ENCODE data around the gene ACIN1.

ACIN1 gene

GRCh38 chr14:23124337-23124954 is 29.5 kb upstream of the ACIN1 start:
- Histone ChIP-seq H3K4me3 (ENCODE audit: low read length in 2 of 2) (no peak overlapping the region), H3K9ac (ENCODE audit: low read depth in 1 of 2, low read length in 2 of 2) (no peak overlapping the region), H3K27ac (ENCODE audit: low read depth in 2 of 2, low read length in 2 of 2) (no peak overlapping the region), H3K27me3 (ENCODE audit: control insufficient read depth in 2 of 2, insufficient read depth in 2 of 2, low read length in 2 of 2) (no peaks in the 10 kb centered on the region), H3K9me3 (ENCODE audit: control insufficient read depth in 2 of 2, low read length in 2 of 2) (no peaks in the 10 kb centered on the region), H3K4me1 (ENCODE audit: control insufficient read depth in 2 of 2, insufficient read depth in 2 of 2, low read length in 2 of 2) (peaks cover 4 to 5% of the 10 kb centered on the region in 2 donors), H3K36me3 (ENCODE audit: control insufficient read depth in 2 of 2, insufficient read depth in 2 of 2, low read length in 2 of 2) (peaks cover 2 to 8% of the 10 kb centered on the region in 2 donors)

- Histone ChIP-seq H3K27ac (ENCODE audit: low read depth in 2 of 2, low read length in 2 of 2) (no peak overlapping the region), H3K4me3 (ENCODE audit: low read length in 2 of 2) (no peak overlapping the region), H3K4me1 (ENCODE audit: control insufficient read depth in 2 of 2, insufficient read depth in 2 of 2, low read length in 2 of 2) (peaks cover 4 to 6% of the 10 kb centered on the region in 2 donors), H3K27me3 (ENCODE audit: control insufficient read depth in 2 of 2, insufficient read depth in 2 of 2, low read length in 2 of 2) (no peaks in the 10 kb centered on the region), H3K36me3 (ENCODE audit: control insufficient read depth in 2 of 2, insufficient read depth in 2 of 2, low read length in 2 of 2) (peaks cover 2 to 6% of the 10 kb centered on the region in 2 donors), H3K9ac (ENCODE audit: low read depth in 1 of 2, low read length in 2 of 2) (no peak overlapping the region), H3K9me3 (ENCODE audit: control insufficient read depth in 2 of 2, low read length in 2 of 2) (no peaks in the 10 kb centered on the region)
Observed at GRCh38 chr14:23123419-23123818, 28.5 kb upstream of the ACIN1 start.

GRCh38 chr14:23122086-23122485 is 27.1 kb upstream of the ACIN1 start:
- Histone ChIP-seq H3K4me3 (ENCODE audit: low read length in 2 of 2) (no peak overlapping the region), H3K4me1 (ENCODE audit: control insufficient read depth in 2 of 2, insufficient read depth in 2 of 2, low read length in 2 of 2) (peaks cover 4 to 6% of the 10 kb centered on the region in 2 donors), H3K27ac (ENCODE audit: low read depth in 2 of 2, low read length in 2 of 2) (no peak overlapping the region), H3K9ac (ENCODE audit: low read depth in 1 of 2, low read length in 2 of 2) (no peak overlapping the region), H3K36me3 (ENCODE audit: control insufficient read depth in 2 of 2, insufficient read depth in 2 of 2, low read length in 2 of 2) (peaks cover 0 to 2% of the 10 kb centered on the region in 2 donors), H3K9me3 (ENCODE audit: control insufficient read depth in 2 of 2, low read length in 2 of 2) (no peaks in the 10 kb centered on the region), H3K27me3 (ENCODE audit: control insufficient read depth in 2 of 2, insufficient read depth in 2 of 2, low read length in 2 of 2) (no peaks in the 10 kb centered on the region)

- Histone ChIP-seq H3K36me3 (ENCODE audit: control insufficient read depth in 2 of 2, insufficient read depth in 2 of 2, low read length in 2 of 2) (no peaks in the 10 kb centered on the region), H3K27ac (ENCODE audit: low read depth in 2 of 2, low read length in 2 of 2) (no peak overlapping the region), H3K27me3 (ENCODE audit: control insufficient read depth in 2 of 2, insufficient read depth in 2 of 2, low read length in 2 of 2) (no peaks in the 10 kb centered on the region), H3K9me3 (ENCODE audit: control insufficient read depth in 2 of 2, low read length in 2 of 2) (no peaks in the 10 kb centered on the region), H3K4me1 (ENCODE audit: control insufficient read depth in 2 of 2, insufficient read depth in 2 of 2, low read length in 2 of 2) (peaks cover 4 to 6% of the 10 kb centered on the region in 2 donors), H3K9ac (ENCODE audit: low read depth in 1 of 2, low read length in 2 of 2) (no peak overlapping the region), H3K4me3 (ENCODE audit: low read length in 2 of 2) (peak overlapping the region in 1 of 2 donors; percentile 10)
Observed at GRCh38 chr14:23121361-23121771, 26.4 kb upstream of the ACIN1 start.

GRCh38 chr14:23120541-23121251 is 25.8 kb upstream of the ACIN1 start:
- no peaks in the 10 kb centered on the region for H3K9me3 ChIP-seq (ENCODE audit: control insufficient read depth in 2 of 2, low read length in 2 of 2)
- peak overlapping the region in 1 of 2 donors; percentile 58 for H3K27ac ChIP-seq (ENCODE audit: low read depth in 2 of 2, low read length in 2 of 2)
- H3K36me3 ChIP-seq (ENCODE audit: control insufficient read depth in 2 of 2, insufficient read depth in 2 of 2, low read length in 2 of 2) = no peaks in the 10 kb centered on the region
- peaks cover 4 to 6% of the 10 kb centered on the region in 2 donors for H3K4me1 ChIP-seq (ENCODE audit: control insufficient read depth in 2 of 2, insufficient read depth in 2 of 2, low read length in 2 of 2)
- H3K27me3 ChIP-seq (ENCODE audit: control insufficient read depth in 2 of 2, insufficient read depth in 2 of 2, low read length in 2 of 2) = no peaks in the 10 kb centered on the region
- no peak overlapping the region for H3K9ac ChIP-seq (ENCODE audit: low read depth in 1 of 2, low read length in 2 of 2)
- H3K4me3 ChIP-seq (ENCODE audit: low read length in 2 of 2) = no peak overlapping the region

- peak overlapping the region in 1 of 2 donors; percentile 14 for H3K9ac ChIP-seq (ENCODE audit: low read depth in 1 of 2, low read length in 2 of 2)
- no peaks in the 10 kb centered on the region for H3K9me3 ChIP-seq (ENCODE audit: control insufficient read depth in 2 of 2, low read length in 2 of 2)
- H3K4me1 ChIP-seq (ENCODE audit: control insufficient read depth in 2 of 2, insufficient read depth in 2 of 2, low read length in 2 of 2) = peaks cover 4 to 6% of the 10 kb centered on the region in 2 donors
- H3K27ac ChIP-seq (ENCODE audit: low read depth in 2 of 2, low read length in 2 of 2) = peak overlapping the region; percentile 15 to 58
- no peaks in the 10 kb centered on the region for H3K36me3 ChIP-seq (ENCODE audit: control insufficient read depth in 2 of 2, insufficient read depth in 2 of 2, low read length in 2 of 2)
- H3K27me3 ChIP-seq (ENCODE audit: control insufficient read depth in 2 of 2, insufficient read depth in 2 of 2, low read length in 2 of 2) = peaks cover 0 to 4% of the 10 kb centered on the region in 2 donors
- H3K4me3 ChIP-seq (ENCODE audit: low read length in 2 of 2) = peak overlapping the region in 1 of 2 donors; percentile 42
Observed at GRCh38 chr14:23119363-23120327, 24.7 kb upstream of the ACIN1 start.

GRCh38 chr14:23118506-23119362 is 23.8 kb upstream of the ACIN1 start, which contains the start of gene CEBPE:
Gene CEBPE, minus strand, starts transcription at chr14:23119255. Its CDS starts 164 bp downstream, at chr14:23119091.
- Histone ChIP-seq H3K27ac (ENCODE audit: low read depth in 2 of 2, low read length in 2 of 2) (peak within 1 kb of the TSS; percentile 15 to 58), H3K36me3 (ENCODE audit: control insufficient read depth in 2 of 2, insufficient read depth in 2 of 2, low read length in 2 of 2) (no peaks in the 10 kb centered on the region), H3K4me1 (ENCODE audit: control insufficient read depth in 2 of 2, insufficient read depth in 2 of 2, low read length in 2 of 2) (peaks cover 4 to 6% of the 10 kb centered on the region in 2 donors), H3K9me3 (ENCODE audit: control insufficient read depth in 2 of 2, low read length in 2 of 2) (no peaks in the 10 kb centered on the region), H3K27me3 (ENCODE audit: control insufficient read depth in 2 of 2, insufficient read depth in 2 of 2, low read length in 2 of 2) (peaks cover 0 to 4% of the 10 kb centered on the region in 2 donors), H3K9ac (ENCODE audit: low read depth in 1 of 2, low read length in 2 of 2) (peak within 1 kb of the TSS in 1 of 2 donors; percentile 14), H3K4me3 (ENCODE audit: low read length in 2 of 2) (peak within 1 kb of the TSS in 1 of 2 donors; percentile 42)

GRCh38 chr14:23117371-23118020 is 22.6 kb upstream of the ACIN1 start:
- no peaks in the 10 kb centered on the region for H3K36me3 ChIP-seq (ENCODE audit: control insufficient read depth in 2 of 2, insufficient read depth in 2 of 2, low read length in 2 of 2)
- peaks cover 4 to 6% of the 10 kb centered on the region in 2 donors for H3K4me1 ChIP-seq (ENCODE audit: control insufficient read depth in 2 of 2, insufficient read depth in 2 of 2, low read length in 2 of 2)
- H3K27ac ChIP-seq (ENCODE audit: low read depth in 2 of 2, low read length in 2 of 2) = no peak overlapping the region
- no peak overlapping the region for H3K9ac ChIP-seq (ENCODE audit: low read depth in 1 of 2, low read length in 2 of 2)
- H3K27me3 ChIP-seq (ENCODE audit: control insufficient read depth in 2 of 2, insufficient read depth in 2 of 2, low read length in 2 of 2) = peaks cover 0 to 4% of the 10 kb centered on the region in 2 donors
- H3K9me3 ChIP-seq (ENCODE audit: control insufficient read depth in 2 of 2, low read length in 2 of 2) = no peaks in the 10 kb centered on the region
- no peak overlapping the region for H3K4me3 ChIP-seq (ENCODE audit: low read length in 2 of 2)

GRCh38 chr14:23115918-23116317 is 21.0 kb upstream of the ACIN1 start:
- no peak overlapping the region for H3K27ac ChIP-seq (ENCODE audit: low read depth in 2 of 2, low read length in 2 of 2)
- H3K9ac ChIP-seq (ENCODE audit: low read depth in 1 of 2, low read length in 2 of 2) = no peak overlapping the region
- no peak overlapping the region for H3K4me3 ChIP-seq (ENCODE audit: low read length in 2 of 2)
- no peaks in the 10 kb centered on the region for H3K9me3 ChIP-seq (ENCODE audit: control insufficient read depth in 2 of 2, low read length in 2 of 2)
- H3K4me1 ChIP-seq (ENCODE audit: control insufficient read depth in 2 of 2, insufficient read depth in 2 of 2, low read length in 2 of 2) = peaks cover 0 to 6% of the 10 kb centered on the region in 2 donors
- no peaks in the 10 kb centered on the region for H3K36me3 ChIP-seq (ENCODE audit: control insufficient read depth in 2 of 2, insufficient read depth in 2 of 2, low read length in 2 of 2)
- peaks cover 5% of the 10 kb centered on the region in 2 donors for H3K27me3 ChIP-seq (ENCODE audit: control insufficient read depth in 2 of 2, insufficient read depth in 2 of 2, low read length in 2 of 2)

Measured in mucosa of rectum (tissue), 2 donors.